Neural progenitor cell (in vitro differentiated cells): ENCODE results near the gene EMP1. TPM values are rescaled to one million over a fixed set of nuclear protein-coding genes. Genes with fewer than 3 reads are reported as not detected.

Experiments used
- DNase-seq: peaks from one replicate; pipeline ENCODE4 v3.0.0-alpha.2; 2016; ENCODE audit warnings: low spot score
- H2AFZ ChIP-seq: fragments of 200-600 bp; sonication (generic); replicated peaks from 2 replicates; pipeline ENCODE4 v1.6.1; 2016; ENCODE audit warnings: antibody characterized with exemption
- H3F3A ChIP-seq: fragments of 200-600 bp; sonication (generic); 2 replicates; pipeline ENCODE4 v1.6.1; 2016; ENCODE audit warnings: antibody characterized with exemption, low read depth
- H3K27ac ChIP-seq: fragments of 200-600 bp; sonication (generic); 2 replicates; pipeline ENCODE4 v1.5.1; 2016; ENCODE audit warnings: mild to moderate bottlenecking
- H3K27me3 ChIP-seq: fragments of 200-600 bp; sonication (generic); 2 replicates; pipeline ENCODE4 v1.6.1; 2016; ENCODE audit warnings: mild to moderate bottlenecking, moderate library complexity
- H3K36me3 ChIP-seq: fragments of 200-600 bp; sonication (generic); 2 replicates; pipeline ENCODE4 v1.5.1; 2016
- H3K4me1 ChIP-seq: fragments of 200-600 bp; sonication (generic); 2 replicates; pipeline ENCODE4 v1.6.1; 2016; ENCODE audit warnings: mixed run types
- H3K4me2 ChIP-seq: fragments of 200-600 bp; sonication (generic); 2 replicates; pipeline ENCODE4 v1.6.1; 2016
- H3K4me3 ChIP-seq: fragments of 200-600 bp; sonication (generic); 2 replicates; pipeline ENCODE4 v1.5.1; 2016
- H3K79me2 ChIP-seq: fragments of 200-600 bp; sonication (generic); 2 replicates; pipeline ENCODE4 v1.6.1; 2016; ENCODE audit warnings: low read depth
- H3K9ac ChIP-seq: fragments of 200-600 bp; sonication (generic); 2 replicates; pipeline ENCODE4 v1.6.1; 2016
- H3K9me3 ChIP-seq: fragments of 200-600 bp; sonication (generic); 2 replicates; pipeline ENCODE4 v1.5.1; 2016; ENCODE audit warnings: low read depth
- H4K20me1 ChIP-seq: fragments of 200-600 bp; sonication (generic); 2 replicates; pipeline ENCODE4 v1.6.1; 2016; ENCODE audit warnings: low read depth
- H3K27ac Mint-ChIP-seq: 3 replicates; pipeline ENCODE4 v1.8.0; 2021; ENCODE audit warnings: mixed read lengths
- H3K27me3 Mint-ChIP-seq: 2 replicates; pipeline ENCODE4 v1.8.0; 2022; ENCODE audit warnings: low read depth, mild to moderate bottlenecking, inconsistent platforms, moderate library complexity, mixed read lengths; ENCODE audit not compliant: insufficient read depth
- H3K36me3 Mint-ChIP-seq: 3 replicates; pipeline ENCODE4 v1.8.0; 2021; ENCODE audit warnings: mixed read lengths
- H3K4me1 Mint-ChIP-seq: 3 replicates; pipeline ENCODE4 v1.8.0; 2021; ENCODE audit warnings: mixed read lengths
- H3K4me3 Mint-ChIP-seq: 3 replicates; pipeline ENCODE4 v1.8.0; 2021; ENCODE audit warnings: mild to moderate bottlenecking, moderate library complexity, mixed read lengths
- H3K9me3 Mint-ChIP-seq: 3 replicates; pipeline ENCODE4 v1.8.0; 2020; ENCODE audit warnings: mixed read lengths
- EZH2 ChIP-seq: fragments of 200-600 bp; sonication (generic); IDR thresholded peaks from 2 replicates; pipeline ENCODE4 v1.6.1; 2017; ENCODE audit warnings: antibody characterized with exemption, mild to moderate bottlenecking, moderate library complexity
- EZH2phosphoT487 ChIP-seq: fragments of 200-600 bp; sonication (generic); IDR thresholded peaks from 2 replicates; pipeline ENCODE4 v1.6.1; 2017; ENCODE audit warnings: antibody characterized with exemption
- total RNA-seq: library from RNA; depleted of rRNA; stranded (reverse); fragments of >200 nt; gene quantifications from 2 replicates; pipeline ENCODE4 v1.2.3, GENCODE V29; 2015; ENCODE audit warnings: low replicate concordance
- TF ChIP-seq, protein P1 (sequence below): fragments of 200-600 bp; sonication (generic); IDR thresholded peaks from 2 replicates; pipeline ENCODE4 v1.5.1; 2017; ENCODE audit warnings: antibody characterized with exemption, mild to moderate bottlenecking

Gene EMP1
- total RNA-seq, 1 donor from 2014 or later = not detected

GRCh38 chr12:13247596-13247995 is 51.1 kb downstream of the EMP1 start:
- TF ChIP-seq, protein P1, sequence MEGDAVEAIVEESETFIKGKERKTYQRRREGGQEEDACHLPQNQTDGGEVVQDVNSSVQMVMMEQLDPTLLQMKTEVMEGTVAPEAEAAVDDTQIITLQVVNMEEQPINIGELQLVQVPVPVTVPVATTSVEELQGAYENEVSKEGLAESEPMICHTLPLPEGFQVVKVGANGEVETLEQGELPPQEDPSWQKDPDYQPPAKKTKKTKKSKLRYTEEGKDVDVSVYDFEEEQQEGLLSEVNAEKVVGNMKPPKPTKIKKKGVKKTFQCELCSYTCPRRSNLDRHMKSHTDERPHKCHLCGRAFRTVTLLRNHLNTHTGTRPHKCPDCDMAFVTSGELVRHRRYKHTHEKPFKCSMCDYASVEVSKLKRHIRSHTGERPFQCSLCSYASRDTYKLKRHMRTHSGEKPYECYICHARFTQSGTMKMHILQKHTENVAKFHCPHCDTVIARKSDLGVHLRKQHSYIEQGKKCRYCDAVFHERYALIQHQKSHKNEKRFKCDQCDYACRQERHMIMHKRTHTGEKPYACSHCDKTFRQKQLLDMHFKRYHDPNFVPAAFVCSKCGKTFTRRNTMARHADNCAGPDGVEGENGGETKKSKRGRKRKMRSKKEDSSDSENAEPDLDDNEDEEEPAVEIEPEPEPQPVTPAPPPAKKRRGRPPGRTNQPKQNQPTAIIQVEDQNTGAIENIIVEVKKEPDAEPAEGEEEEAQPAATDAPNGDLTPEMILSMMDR = no peak
- no peak for TF ChIP-seq EZH2phosphoT487
- no peak for TF ChIP-seq EZH2
- no peaks in the 10 kb centered on the region for H3F3A ChIP-seq
- Mint-ChIP-seq H3K9me3 (peaks cover 2% of the 10 kb centered on the region), H3K36me3 (no peaks in the 10 kb centered on the region), H3K27ac (no peak overlapping the region), H3K4me1 (peaks cover 11% of the 10 kb centered on the region), H3K27me3 (peaks cover 4% of the 10 kb centered on the region), H3K4me3 (no peak overlapping the region)
- H3K4me2 ChIP-seq = no peak overlapping the region
- DNase-seq = no peak
- no peaks in the 10 kb centered on the region for H3K9me3 ChIP-seq
- H3K4me1 ChIP-seq = no peaks in the 10 kb centered on the region
- no peak overlapping the region for H3K9ac ChIP-seq
- H3K79me2 ChIP-seq = no peaks in the 10 kb centered on the region
- H3K27ac ChIP-seq = no peak overlapping the region
- no peaks in the 10 kb centered on the region for H3K27me3 ChIP-seq
- H3K36me3 ChIP-seq = no peaks in the 10 kb centered on the region
- H3K4me3 ChIP-seq = no peak overlapping the region
- H4K20me1 ChIP-seq = no peaks in the 10 kb centered on the region
- no peak overlapping the region for H2AFZ ChIP-seq

- Histone ChIP-seq H3K4me2 (no peak overlapping the region), H3K4me3 (no peak overlapping the region), H3K9ac (no peak overlapping the region), H2AFZ (no peak overlapping the region), H3K79me2 (no peaks in the 10 kb centered on the region), H3K27me3 (no peaks in the 10 kb centered on the region), H3K27ac (no peak overlapping the region), H3F3A (no peaks in the 10 kb centered on the region), H3K9me3 (no peaks in the 10 kb centered on the region), H3K36me3 (no peaks in the 10 kb centered on the region), H3K4me1 (no peaks in the 10 kb centered on the region), H4K20me1 (no peaks in the 10 kb centered on the region)
- peaks cover 2% of the 10 kb centered on the region for H3K9me3 Mint-ChIP-seq
- no peak overlapping the region for H3K27ac Mint-ChIP-seq
- peaks cover 11% of the 10 kb centered on the region for H3K4me1 Mint-ChIP-seq
- no peak overlapping the region for H3K4me3 Mint-ChIP-seq
- DNase-seq = no peak
- H3K27me3 Mint-ChIP-seq = peaks cover 4% of the 10 kb centered on the region
- no peaks in the 10 kb centered on the region for H3K36me3 Mint-ChIP-seq
- TF ChIP-seq EZH2 = no peak
- no peak for TF ChIP-seq EZH2phosphoT487
- TF ChIP-seq, protein P1 = no peak
These were observed 52.4 kb downstream of the EMP1 start for GRCh38 chr12:13248964-13249363.

DNA sequence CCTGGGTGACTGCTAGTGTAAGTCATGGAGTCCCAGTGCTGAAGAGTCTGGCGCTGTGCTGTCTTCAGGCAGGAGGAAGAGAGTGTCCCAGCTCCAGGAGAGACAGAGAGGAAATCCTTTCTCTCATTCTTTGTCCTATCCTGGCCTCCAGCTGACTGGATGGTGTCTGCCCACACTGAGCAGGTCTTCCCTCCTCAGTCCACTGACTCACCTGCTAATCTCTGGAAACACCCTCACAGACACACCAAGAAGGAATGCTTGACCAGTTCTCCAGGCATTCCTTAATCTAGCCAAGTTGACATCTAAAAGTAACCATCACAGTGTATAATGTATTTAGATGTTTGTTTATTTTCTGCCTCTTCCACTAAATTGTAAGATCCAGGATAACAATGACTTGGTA is 53.9 kb downstream of the EMP1 start:
- H3K27ac ChIP-seq = no peak overlapping the region
- H4K20me1 ChIP-seq = no peaks in the 10 kb centered on the region
- H3K9ac ChIP-seq = no peak overlapping the region
- Mint-ChIP-seq H3K4me1 (peaks cover 18% of the 10 kb centered on the region), H3K27me3 (peaks cover 4% of the 10 kb centered on the region), H3K27ac (no peak overlapping the region), H3K36me3 (no peaks in the 10 kb centered on the region), H3K9me3 (peaks cover 2% of the 10 kb centered on the region), H3K4me3 (no peak overlapping the region)
- no peaks in the 10 kb centered on the region for H3F3A ChIP-seq
- no peaks in the 10 kb centered on the region for H3K4me1 ChIP-seq
- H3K79me2 ChIP-seq = no peaks in the 10 kb centered on the region
- TF ChIP-seq EZH2 (no peak), EZH2phosphoT487 (no peak)
- TF ChIP-seq, protein P1 = no peak
- H3K27me3 ChIP-seq = no peaks in the 10 kb centered on the region
- no peak overlapping the region for H2AFZ ChIP-seq
- no peaks in the 10 kb centered on the region for H3K36me3 ChIP-seq
- DNase-seq = no peak
- no peaks in the 10 kb centered on the region for H3K9me3 ChIP-seq
- no peak overlapping the region for H3K4me2 ChIP-seq
- H3K4me3 ChIP-seq = no peak overlapping the region
